PC-3 (cell line): ENCODE results near the gene KRT12. TPM values are rescaled to one million over a fixed set of nuclear protein-coding genes. Genes with fewer than 3 reads are reported as not detected.

ENCODE experiments used
- ATAC-seq: fragments of 200-7000 bp; cut with Tn5 transposase; 2 replicates; pipeline ENCODE4 v1.9.1; 2020; ENCODE audit warnings: mild to moderate bottlenecking, moderate library complexity
- BruUV-seq: library from RNA; stranded (reverse); fragments of 400-500 nt; replicated peaks from 2 replicates; lab custom pipeline; 2021; lab: Mats Ljungman, UMichigan
- CTCF ChIA-PET: fragments of 300-600 bp; sonication (Branson Sonifier 250); formaldehyde crosslinking; loops from one replicate; lab custom pipeline; 2022; ENCODE audit warnings: antibody characterized with exemption; lab: Charles Lee
- POLR2A ChIA-PET: fragments of 300-600 bp; sonication (Branson Sonifier 250); formaldehyde crosslinking; loops from one replicate; lab custom pipeline; 2022; ENCODE audit warnings: antibody characterized with exemption; ENCODE audit not compliant: unreplicated experiment; lab: Charles Lee
- DNase-seq: peaks from one replicate; pipeline ENCODE4 v3.0.0-alpha.2; 2015
- H2AFZ ChIP-seq: fragments of 300-600 bp; sonication (generic); 2 replicates; pipeline ENCODE4 v1.6.0; 2016; ENCODE audit warnings: antibody characterized with exemption, low read length
- H3F3A ChIP-seq: fragments of 300-600 bp; sonication (generic); one replicate; pipeline ENCODE4 v1.6.0; 2017; ENCODE audit warnings: antibody characterized with exemption, low read length, control low read depth, mild to moderate bottlenecking; ENCODE audit not compliant: unreplicated experiment
- H3K27ac ChIP-seq: fragments of 300-600 bp; sonication (generic); 2 replicates; pipeline ENCODE4 v1.5.1; 2016; ENCODE audit warnings: mild to moderate bottlenecking, low read length
- H3K27me3 ChIP-seq: fragments of 300-600 bp; sonication (generic); 2 replicates; pipeline ENCODE4 v1.6.1; 2016; ENCODE audit warnings: low read length, mixed read lengths
- H3K36me3 ChIP-seq: fragments of 300-600 bp; sonication (generic); 2 replicates; pipeline ENCODE4 v1.6.1; 2016; ENCODE audit warnings: low read depth, mixed run types, low read length, mixed read lengths
- H3K4me1 ChIP-seq: fragments of 300-600 bp; sonication (generic); 2 replicates; pipeline ENCODE4 v1.5.1; 2016; ENCODE audit warnings: low read length; ENCODE audit not compliant: insufficient read depth
- H3K4me2 ChIP-seq: fragments of 300-600 bp; sonication (generic); 2 replicates; pipeline ENCODE4 v1.6.0; 2016; ENCODE audit warnings: low read length
- H3K4me3 ChIP-seq: fragments of 300-600 bp; sonication (generic); 2 replicates; pipeline ENCODE4 v1.5.1; 2016; ENCODE audit warnings: mild to moderate bottlenecking, low read length, mixed read lengths
- H3K79me2 ChIP-seq: fragments of 300-600 bp; sonication (generic); 2 replicates; pipeline ENCODE4 v1.6.1; 2017; ENCODE audit warnings: low read length, mixed read lengths
- H3K9ac ChIP-seq: fragments of 300-600 bp; sonication (generic); 2 replicates; pipeline ENCODE4 v1.6.0; 2016; ENCODE audit warnings: mild to moderate bottlenecking, low read length
- H3K9me2 ChIP-seq: fragments of 300-600 bp; sonication (generic); replicated peaks from 2 replicates; pipeline ENCODE4 v1.6.1; 2016; ENCODE audit warnings: mixed run types, low read length, mixed read lengths
- H3K9me3 ChIP-seq: fragments of 300-600 bp; sonication (generic); 2 replicates; pipeline ENCODE4 v1.6.1; 2016; ENCODE audit warnings: low read length, mixed read lengths
- H4K20me1 ChIP-seq: fragments of 300-600 bp; sonication (generic); 2 replicates; pipeline ENCODE4 v1.6.1; 2016; ENCODE audit warnings: low read length, mixed read lengths
- CTCF ChIP-seq: fragments of 300-600 bp; sonication (generic); conservative IDR thresholded peaks from 2 replicates; pipeline ENCODE4 v1.5.1; 2017; ENCODE audit warnings: antibody characterized with exemption, low read depth, mild to moderate bottlenecking, low read length
- EZH2 ChIP-seq: fragments of 300-600 bp; sonication (generic); IDR thresholded peaks from one replicate; pipeline ENCODE4 v1.6.1; 2017; ENCODE audit warnings: antibody characterized with exemption, mild to moderate bottlenecking, low read length; ENCODE audit not compliant: unreplicated experiment
- EZH2phosphoT487 ChIP-seq: fragments of 300-600 bp; sonication (generic); IDR thresholded peaks from 2 replicates; pipeline ENCODE4 v1.6.1; 2018; ENCODE audit warnings: mild to moderate bottlenecking, antibody characterized with exemption, low read length, borderline replicate concordance
- intact Hi-C: fragments of 100-400 bp; cut with micrococcal nuclease; formaldehyde crosslinking; loops from 2 replicates; pipeline ENCODE4 v1.9.0; 2023
- total RNA-seq: library from RNA; depleted of rRNA; stranded (reverse); fragments of >200 nt; gene quantifications from 2 replicates; pipeline ENCODE4 v1.2.3, GENCODE V29; 2014

Gene KRT12
- total RNA-seq, 1 experiment from 2014 or later: not detected

GRCh38 chr17:40883031-40883430 is 16.0 kb upstream of the KRT12 start:
- Histone ChIP-seq H3K27me3 (no peaks in the 10 kb centered on the region), H3K9ac (no peak overlapping the region), H4K20me1 (no peaks in the 10 kb centered on the region), H3K36me3 (no peaks in the 10 kb centered on the region), H3K27ac (no peak overlapping the region), H3K79me2 (no peaks in the 10 kb centered on the region), H3K4me2 (no peak overlapping the region), H3K9me3 (no peaks in the 10 kb centered on the region), H3K4me1 (peaks cover 5% of the 10 kb centered on the region; the same call in 1 of the 2 replicates), H3K4me3 (no peak overlapping the region), H3F3A (no peaks in the 10 kb centered on the region), H3K9me2 (no peaks in the 10 kb centered on the region), H2AFZ (no peak overlapping the region)
- no peak for TF ChIP-seq CTCF
- TF ChIP-seq EZH2phosphoT487: no peak
- TF ChIP-seq EZH2: no peak
- POLR2A ChIA-PET: no interaction called here
- no peak for ATAC-seq
- no TSS peak for BruUV-seq
- intact Hi-C loops: no loop called here
- CTCF ChIA-PET: no interaction called here
- DNase-seq: no peak

- Histone ChIP-seq H3F3A (no peaks in the 10 kb centered on the region), H2AFZ (no peak overlapping the region), H3K9ac (no peak overlapping the region), H3K4me3 (no peak overlapping the region), H3K9me2 (no peaks in the 10 kb centered on the region), H4K20me1 (no peaks in the 10 kb centered on the region), H3K4me2 (no peak overlapping the region), H3K9me3 (no peaks in the 10 kb centered on the region), H3K79me2 (no peaks in the 10 kb centered on the region), H3K27me3 (no peaks in the 10 kb centered on the region), H3K27ac (no peak overlapping the region), H3K36me3 (no peaks in the 10 kb centered on the region), H3K4me1 (no peaks in the 10 kb centered on the region)
- no TSS peak for BruUV-seq
- ATAC-seq (no peak), DNase-seq (no peak)
- TF ChIP-seq EZH2phosphoT487 (no peak), EZH2 (no peak), CTCF (no peak)
- intact Hi-C loops: no loop called here
- POLR2A ChIA-PET: no interaction called here
- CTCF ChIA-PET: no interaction called here
These were observed 12.0 kb upstream of the KRT12 start for GRCh38 chr17:40879026-40879425.

GRCh38 chr17:40878044-40878443 is 11.0 kb upstream of the KRT12 start:
- H2AFZ ChIP-seq: no peak overlapping the region
- intact Hi-C loops: no loop called here
- no peak overlapping the region for H3K4me2 ChIP-seq
- no peak overlapping the region for H3K27ac ChIP-seq
- no peak for DNase-seq
- H3K9ac ChIP-seq: no peak overlapping the region
- H4K20me1 ChIP-seq: no peaks in the 10 kb centered on the region
- no peak overlapping the region for H3K4me3 ChIP-seq
- BruUV-seq: no TSS peak
- TF ChIP-seq EZH2 (no peak), EZH2phosphoT487 (no peak), CTCF (no peak)
- no peaks in the 10 kb centered on the region for H3K4me1 ChIP-seq
- H3K79me2 ChIP-seq: no peaks in the 10 kb centered on the region
- no peaks in the 10 kb centered on the region for H3K27me3 ChIP-seq
- no peak for ATAC-seq
- H3K9me2 ChIP-seq: no peaks in the 10 kb centered on the region
- ChIA-PET POLR2A (no interaction called here), CTCF (no interaction called here)
- no peaks in the 10 kb centered on the region for H3K36me3 ChIP-seq
- H3K9me3 ChIP-seq: no peaks in the 10 kb centered on the region
- no peaks in the 10 kb centered on the region for H3F3A ChIP-seq
